ENCODE data around the gene SGCA.

DNA sequence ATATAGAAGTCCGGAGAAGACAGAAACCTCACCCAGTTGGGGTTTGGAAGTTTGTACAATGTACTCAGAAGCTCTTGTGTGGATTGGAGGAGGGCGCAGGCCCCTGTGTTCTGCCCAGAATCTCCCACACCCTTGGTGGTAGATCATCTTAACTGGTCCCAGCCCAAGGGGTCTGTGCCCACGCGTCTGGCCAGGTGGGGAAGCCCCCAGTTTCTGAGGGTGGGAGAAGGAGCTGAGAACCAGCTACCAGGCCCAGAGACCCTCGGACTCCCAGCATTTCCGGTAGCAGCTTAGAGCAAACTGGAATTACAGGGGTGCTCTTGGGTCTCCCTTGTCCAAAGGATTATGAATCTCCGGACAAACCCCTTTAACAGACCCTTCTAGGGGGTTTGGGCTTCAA is 13.1 kb upstream of the SGCA start:
- TF ChIP-seq, protein P1, sequence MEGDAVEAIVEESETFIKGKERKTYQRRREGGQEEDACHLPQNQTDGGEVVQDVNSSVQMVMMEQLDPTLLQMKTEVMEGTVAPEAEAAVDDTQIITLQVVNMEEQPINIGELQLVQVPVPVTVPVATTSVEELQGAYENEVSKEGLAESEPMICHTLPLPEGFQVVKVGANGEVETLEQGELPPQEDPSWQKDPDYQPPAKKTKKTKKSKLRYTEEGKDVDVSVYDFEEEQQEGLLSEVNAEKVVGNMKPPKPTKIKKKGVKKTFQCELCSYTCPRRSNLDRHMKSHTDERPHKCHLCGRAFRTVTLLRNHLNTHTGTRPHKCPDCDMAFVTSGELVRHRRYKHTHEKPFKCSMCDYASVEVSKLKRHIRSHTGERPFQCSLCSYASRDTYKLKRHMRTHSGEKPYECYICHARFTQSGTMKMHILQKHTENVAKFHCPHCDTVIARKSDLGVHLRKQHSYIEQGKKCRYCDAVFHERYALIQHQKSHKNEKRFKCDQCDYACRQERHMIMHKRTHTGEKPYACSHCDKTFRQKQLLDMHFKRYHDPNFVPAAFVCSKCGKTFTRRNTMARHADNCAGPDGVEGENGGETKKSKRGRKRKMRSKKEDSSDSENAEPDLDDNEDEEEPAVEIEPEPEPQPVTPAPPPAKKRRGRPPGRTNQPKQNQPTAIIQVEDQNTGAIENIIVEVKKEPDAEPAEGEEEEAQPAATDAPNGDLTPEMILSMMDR (IDR thresholded peaks at IDR 0.05; ENCODE audit: borderline replicate concordance, extremely low read depth, low read length, poor library complexity, severe bottlenecking): no peak
- TF ChIP-seq EZH2 (IDR thresholded peaks at IDR 0.05; ENCODE audit: borderline replicate concordance, low read depth, low read length, severe bottlenecking): no peak
